A673 (cell line): Measurements from ENCODE around the gene DSPP. TPM values are rescaled to one million over a fixed set of nuclear protein-coding genes. Genes with fewer than 3 reads are reported as not detected.

ENCODE experiments used
- BruUV-seq: library from RNA; stranded (reverse); fragments of 400-500 nt; replicated peaks from 2 replicates; lab custom pipeline; 2021; lab: Mats Ljungman, UMichigan
- CTCF ChIA-PET: fragments of 300-600 bp; sonication (Branson Sonifier 250); formaldehyde crosslinking; loops from one replicate; lab custom pipeline; 2022; ENCODE audit warnings: antibody characterized with exemption; lab: Charles Lee
- POLR2A ChIA-PET: fragments of 300-600 bp; sonication (Branson Sonifier 250); formaldehyde crosslinking; loops from one replicate; lab custom pipeline; 2022; ENCODE audit warnings: antibody characterized with exemption; ENCODE audit not compliant: low non-redundant PET; lab: Charles Lee
- DNase-seq: peaks from one replicate; pipeline ENCODE4 v3.0.0-alpha.2; 2015; ENCODE audit warnings: low spot score
- H3K27ac ChIP-seq: fragments of 200-600 bp; sonication (generic); 2 replicates; pipeline ENCODE4 v1.5.1; 2016; ENCODE audit warnings: mixed run types, low read depth, mild to moderate bottlenecking, mixed read lengths, antibody characterized with exemption, low read length; ENCODE audit not compliant: poor library complexity, severe bottlenecking
- H3K27me3 ChIP-seq: fragments of 200-600 bp; sonication (generic); replicated peaks from 2 replicates; pipeline ENCODE4 v1.6.1; 2017; ENCODE audit warnings: mixed run types, low read depth, mild to moderate bottlenecking, mixed read lengths, antibody characterized with exemption, low read length; ENCODE audit not compliant: insufficient read depth, poor library complexity
- H3K36me3 ChIP-seq: fragments of 200-600 bp; sonication (generic); 2 replicates; pipeline ENCODE4 v1.6.1; 2016; ENCODE audit warnings: mixed run types, mild to moderate bottlenecking, mixed read lengths, antibody characterized with exemption, low read length; ENCODE audit not compliant: insufficient read depth, poor library complexity, severe bottlenecking
- H3K4me1 ChIP-seq: fragments of 200-600 bp; sonication (generic); 2 replicates; pipeline ENCODE4 v1.6.1; 2017; ENCODE audit warnings: mixed run types, mild to moderate bottlenecking, mixed read lengths, antibody characterized with exemption, low read length; ENCODE audit not compliant: insufficient read depth, poor library complexity, severe bottlenecking
- H3K4me3 ChIP-seq: fragments of 200-600 bp; sonication (generic); 2 replicates; pipeline ENCODE4 v1.5.1; 2016; ENCODE audit warnings: low read depth, mixed run types, mild to moderate bottlenecking, mixed read lengths, low read length; ENCODE audit not compliant: poor library complexity, severe bottlenecking
- H3K9me3 ChIP-seq: fragments of 200-600 bp; sonication (generic); 2 replicates; pipeline ENCODE4 v1.6.1; 2016; ENCODE audit warnings: mixed run types, low read depth, mild to moderate bottlenecking, mixed read lengths, antibody characterized with exemption, low read length; ENCODE audit not compliant: poor library complexity, severe bottlenecking
- CTCF ChIP-seq: fragments of 300-800, 200-600 bp; sonication (generic); conservative IDR thresholded peaks from 2 replicates; pipeline ENCODE4 v1.5.1; 2017; ENCODE audit warnings: low read depth, mild to moderate bottlenecking, antibody characterized with exemption, low read length, moderate library complexity, mixed read lengths
- EZH2 ChIP-seq: fragments of 200-600 bp; sonication (generic); IDR thresholded peaks from 2 replicates; pipeline ENCODE4 v1.6.1; 2017; ENCODE audit warnings: borderline replicate concordance, low read depth, mild to moderate bottlenecking, mixed read lengths, antibody characterized with exemption, low read length; ENCODE audit not compliant: poor library complexity, severe bottlenecking
- intact Hi-C: fragments of 100-400 bp; cut with micrococcal nuclease; formaldehyde crosslinking; loops from one replicate; pipeline ENCODE4 v1.10.0; 2022; ENCODE audit not compliant: unreplicated experiment
- total RNA-seq: library from RNA; stranded (reverse); gene quantifications from 2 replicates; pipeline ENCODE4 v1.2.3, GENCODE V29; 2021

DSPP gene
- total RNA-seq, 1 experiment from 2014 or later: not detected

- ChIA-PET POLR2A (no interaction called here), CTCF (no interaction called here)
- no peaks in the 10 kb centered on the region for H3K9me3 ChIP-seq
- peaks cover 6% of the 10 kb centered on the region for H3K4me1 ChIP-seq
- no peaks in the 10 kb centered on the region for H3K27me3 ChIP-seq
- H3K36me3 ChIP-seq: no peaks in the 10 kb centered on the region
- H3K4me3 ChIP-seq: no peak overlapping the region
- intact Hi-C loops: no loop called here
- no TSS peak for BruUV-seq
- no peak for DNase-seq
- TF ChIP-seq CTCF: no peak
- TF ChIP-seq EZH2: no peak
- no peak overlapping the region for H3K27ac ChIP-seq
These were observed 32.3 kb upstream of the DSPP start for GRCh38 chr4:87575983-87576382.

- Histone ChIP-seq H3K4me1 (peaks cover 6% of the 10 kb centered on the region), H3K9me3 (no peaks in the 10 kb centered on the region), H3K27ac (no peak overlapping the region), H3K36me3 (no peaks in the 10 kb centered on the region), H3K27me3 (no peaks in the 10 kb centered on the region), H3K4me3 (no peak overlapping the region)
- DNase-seq: peak; percentile 27
- CTCF ChIA-PET: no interaction called here
- intact Hi-C loops: no loop called here
- POLR2A ChIA-PET: no interaction called here
- no TSS peak for BruUV-seq
- TF ChIP-seq EZH2: no peak
- TF ChIP-seq CTCF: no peak
These were observed 28.9 kb upstream of the DSPP start for GRCh38 chr4:87579478-87579877.

- no TSS peak for BruUV-seq
- Histone ChIP-seq H3K27ac (no peak overlapping the region), H3K4me1 (peaks cover 6% of the 10 kb centered on the region), H3K4me3 (no peak overlapping the region), H3K27me3 (no peaks in the 10 kb centered on the region), H3K36me3 (no peaks in the 10 kb centered on the region), H3K9me3 (no peaks in the 10 kb centered on the region)
- DNase-seq: no peak
- CTCF ChIA-PET: no interaction called here
- POLR2A ChIA-PET: no interaction called here
- intact Hi-C loops: no loop called here
- TF ChIP-seq EZH2 (no peak), CTCF (no peak)
These were observed 28.3 kb upstream of the DSPP start for GRCh38 chr4:87580057-87580456.
